ENCODE measurements around the gene TMPRSS4. TPM values are rescaled to one million over a fixed set of nuclear protein-coding genes. Genes with fewer than 3 reads are reported as not detected.

The TMPRSS4 gene
- total RNA-seq, 1 donor from 2014 or later = not detected

- peaks cover 3% of the 10 kb centered on the region for H3K27me3 Mint-ChIP-seq (ENCODE audit: unreplicated experiment)
- H3K4me1 Mint-ChIP-seq (ENCODE audit: unreplicated experiment) = peaks cover 6% of the 10 kb centered on the region
- DNase-seq (ENCODE audit: low spot score) = no peak
- TF ChIP-seq CTCF (IDR thresholded peaks at IDR 0.05; ENCODE audit: unreplicated experiment) = no peak
- H3K4me3 Mint-ChIP-seq (ENCODE audit: unreplicated experiment) = no peak overlapping the region
- no peaks in the 10 kb centered on the region for H3K9me3 Mint-ChIP-seq (ENCODE audit: unreplicated experiment)
- H3K27ac Mint-ChIP-seq (ENCODE audit: unreplicated experiment) = no peak overlapping the region
- H3K36me3 Mint-ChIP-seq (ENCODE audit: low read depth, unreplicated experiment) = no peaks in the 10 kb centered on the region
Observed at GRCh38 chr11:118048472-118049370, 28.2 kb upstream of the TMPRSS4 start.

- Mint-ChIP-seq H3K4me3 (ENCODE audit: unreplicated experiment) (no peak overlapping the region), H3K27ac (ENCODE audit: unreplicated experiment) (no peak overlapping the region), H3K36me3 (ENCODE audit: low read depth, unreplicated experiment) (no peaks in the 10 kb centered on the region), H3K27me3 (ENCODE audit: unreplicated experiment) (peaks cover 3% of the 10 kb centered on the region), H3K4me1 (ENCODE audit: unreplicated experiment) (peaks cover 6% of the 10 kb centered on the region), H3K9me3 (ENCODE audit: unreplicated experiment) (no peaks in the 10 kb centered on the region)
- no peak for DNase-seq (ENCODE audit: low spot score)
- TF ChIP-seq CTCF (IDR thresholded peaks at IDR 0.05; ENCODE audit: unreplicated experiment) = no peak
Observed at GRCh38 chr11:118049771-118050170, 27.1 kb upstream of the TMPRSS4 start.

GRCh38 chr11:118050208-118050891 is 26.5 kb upstream of the TMPRSS4 start:
- no peak for TF ChIP-seq CTCF (IDR thresholded peaks at IDR 0.05; ENCODE audit: unreplicated experiment)
- H3K9me3 Mint-ChIP-seq (ENCODE audit: unreplicated experiment) = no peaks in the 10 kb centered on the region
- H3K27me3 Mint-ChIP-seq (ENCODE audit: unreplicated experiment) = peaks cover 3% of the 10 kb centered on the region
- H3K4me3 Mint-ChIP-seq (ENCODE audit: unreplicated experiment) = no peak overlapping the region
- H3K4me1 Mint-ChIP-seq (ENCODE audit: unreplicated experiment) = peaks cover 6% of the 10 kb centered on the region
- H3K27ac Mint-ChIP-seq (ENCODE audit: unreplicated experiment) = no peak overlapping the region
- H3K36me3 Mint-ChIP-seq (ENCODE audit: low read depth, unreplicated experiment) = no peaks in the 10 kb centered on the region
- DNase-seq (ENCODE audit: low spot score) = no peak

- no peaks in the 10 kb centered on the region for H3K36me3 Mint-ChIP-seq (ENCODE audit: low read depth, unreplicated experiment)
- H3K4me1 Mint-ChIP-seq (ENCODE audit: unreplicated experiment) = peaks cover 6% of the 10 kb centered on the region
- DNase-seq (ENCODE audit: low spot score) = no peak
- H3K4me3 Mint-ChIP-seq (ENCODE audit: unreplicated experiment) = no peak overlapping the region
- no peak for TF ChIP-seq CTCF (IDR thresholded peaks at IDR 0.05; ENCODE audit: unreplicated experiment)
- H3K9me3 Mint-ChIP-seq (ENCODE audit: unreplicated experiment) = no peaks in the 10 kb centered on the region
- H3K27me3 Mint-ChIP-seq (ENCODE audit: unreplicated experiment) = peaks cover 3% of the 10 kb centered on the region
- no peak overlapping the region for H3K27ac Mint-ChIP-seq (ENCODE audit: unreplicated experiment)
Observed at GRCh38 chr11:118051136-118051610, 25.7 kb upstream of the TMPRSS4 start.

All from endothelial cell (in vitro differentiated cells).